Ishikawa (cell line): Measurements from ENCODE around the gene MIS18BP1.

Experiments used
- CEBPB ChIP-seq: IDR thresholded peaks from 2 replicates; pipeline ENCODE4 v1.6.1; 2012
- CREB1 ChIP-seq: IDR thresholded peaks from 2 replicates; pipeline ENCODE4 v1.6.1; 2012; ENCODE audit warnings: low read depth
- EGR1 ChIP-seq: IDR thresholded peaks from 2 replicates; pipeline ENCODE4 v1.6.1; 2012
- EP300 ChIP-seq: IDR thresholded peaks from 2 replicates; pipeline ENCODE4 v1.6.1; 2012; ENCODE audit warnings: borderline replicate concordance
- FOXM1 ChIP-seq: IDR thresholded peaks from 2 replicates; pipeline ENCODE4 v1.6.1; 2012; ENCODE audit warnings: low read depth, borderline replicate concordance
- MAX ChIP-seq: IDR thresholded peaks from 2 replicates; pipeline ENCODE4 v1.6.1; 2012
- RAD21 ChIP-seq: IDR thresholded peaks from 2 replicates; pipeline ENCODE4 v1.6.1; 2012; ENCODE audit warnings: low read depth
- REST ChIP-seq: IDR thresholded peaks from 2 replicates; pipeline ENCODE4 v1.6.1; 2012; ENCODE audit warnings: low read depth, mild to moderate bottlenecking
- TAF1 ChIP-seq: IDR thresholded peaks from 2 replicates; pipeline ENCODE4 v1.6.1; 2012; ENCODE audit warnings: low read depth, mild to moderate bottlenecking
- YY1 ChIP-seq: IDR thresholded peaks from 2 replicates; pipeline ENCODE4 v1.6.1; 2012; ENCODE audit warnings: low read depth
- ZBTB7A ChIP-seq: IDR thresholded peaks from 2 replicates; pipeline ENCODE4 v1.6.1; 2012; ENCODE audit warnings: low read depth

- TF ChIP-seq YY1 (no peak), TAF1 (no peak), RAD21 (no peak), CEBPB (no peak), REST (no peak), MAX (no peak), ZBTB7A (no peak), EP300 (no peak), CREB1 (no peak), EGR1 (no peak), FOXM1 (no peak)
These were observed 75.9 kb downstream of the MIS18BP1 start for GRCh38 chr14:45177076-45177475.
